GM12878 (cell line): Measurements from ENCODE around the gene GLRA1. TPM values are rescaled to one million over a fixed set of nuclear protein-coding genes. Genes with fewer than 3 reads are reported as not detected.

Experiments used
- ATAC-seq: fragments of 200-7000 bp; cut with Tn5 transposase; 3 replicates; pipeline ENCODE4 v1.9.1; 2020; ENCODE audit warnings: mild to moderate bottlenecking, moderate library complexity
- BruUV-seq: library from RNA; stranded (reverse); fragments of 400-500 nt; replicated peaks from 2 replicates; lab custom pipeline; 2021; lab: Mats Ljungman, UMichigan
- CTCF ChIA-PET: fragments of 300-600 bp; sonication (Branson Sonifier 250); formaldehyde crosslinking; extraction: SDS; loops from one replicate; lab custom pipeline; 2021; ENCODE audit warnings: inconsistent platforms; lab: Yijun Ruan, JAX
- POLR2A ChIA-PET: fragments of 350-600 bp; formaldehyde crosslinking; extraction: SDS; loops from one replicate; lab custom pipeline; 2021; ENCODE audit warnings: inconsistent platforms; lab: Charles Lee
- RAD21 ChIA-PET: fragments of 300-600 bp; sonication (Branson Sonifier 250); formaldehyde crosslinking; loops from one replicate; lab custom pipeline; 2023; ENCODE audit warnings: antibody characterized with exemption; ENCODE audit not compliant: unreplicated experiment; lab: Charles Lee
- SMC1A ChIA-PET: fragments of 300-600 bp; sonication (Branson Sonifier 250); formaldehyde crosslinking; loops from one replicate; lab custom pipeline; 2023; ENCODE audit not compliant: unreplicated experiment, uncharacterized antibody; lab: Charles Lee
- DNase-seq: peaks from one replicate; pipeline ENCODE4 v3.0.0-alpha.2; 2011; ENCODE audit warnings: low read depth, low spot score
- FAIRE-seq: peaks from 3 replicates; lab custom pipeline; 2011; peaks lifted over from hg19 to GRCh38; lab: Jason Lieb, UNC
- H2AFZ ChIP-seq: 2 replicates; pipeline ENCODE4 v1.6.0; 2011; ENCODE audit warnings: low read depth, low read length, control low read depth; ENCODE audit not compliant: control insufficient read depth
- H3K27ac ChIP-seq: 2 replicates; pipeline ENCODE4 v1.5.1; 2011; ENCODE audit warnings: control low read depth; ENCODE audit not compliant: control insufficient read depth, insufficient read depth
- H3K27me3 ChIP-seq, 2 experiments: replicated peaks in 1 of 2; 2 replicates each; pipeline versions ENCODE4 v1.6.0 to v1.6.1; 2011; ENCODE audit warnings: low read length in 1 of 2; ENCODE audit not compliant: control insufficient read depth in 2 of 2, insufficient read depth in 2 of 2
- H3K36me3 ChIP-seq, 2 experiments: 2 replicates each; pipeline ENCODE4 v1.5.1; 2011; ENCODE audit warnings: low read length in 1 of 2; ENCODE audit not compliant: control insufficient read depth in 2 of 2, insufficient read depth in 2 of 2
- H3K4me1 ChIP-seq: 2 replicates; pipeline ENCODE4 v1.6.1; 2011; ENCODE audit warnings: mild to moderate bottlenecking, low read length, moderate library complexity, mixed read lengths; ENCODE audit not compliant: control insufficient read depth, insufficient read depth
- H3K4me2 ChIP-seq: 2 replicates; pipeline ENCODE4 v1.6.0; 2011; ENCODE audit warnings: control low read depth; ENCODE audit not compliant: control insufficient read depth, insufficient read depth
- H3K4me3 ChIP-seq: fragments of 200-600 bp; sonication (generic); 2 replicates; pipeline ENCODE4 v1.5.1; 2016
- H3K79me2 ChIP-seq: 2 replicates; pipeline ENCODE4 v1.6.0; 2011; ENCODE audit warnings: low read length; ENCODE audit not compliant: control insufficient read depth, insufficient read depth
- H3K9ac ChIP-seq: 2 replicates; pipeline ENCODE4 v1.8.0; 2011; ENCODE audit warnings: low read length, control low read depth, mixed read lengths; ENCODE audit not compliant: control insufficient read depth, insufficient read depth
- H3K9me3 ChIP-seq: replicated peaks from 3 replicates; pipeline ENCODE4 v1.5.1; 2011; ENCODE audit warnings: mild to moderate bottlenecking, low read length; ENCODE audit not compliant: control insufficient read depth, insufficient read depth
- H4K20me1 ChIP-seq: 2 replicates; pipeline ENCODE4 v1.6.0; 2011; ENCODE audit not compliant: control insufficient read depth, insufficient read depth
- BACH1 ChIP-seq: fragments of 450-650 bp; IDR thresholded peaks from 2 replicates; pipeline ENCODE4 v1.6.1; 2017; ENCODE audit warnings: mild to moderate bottlenecking, borderline replicate concordance
- BCL3 ChIP-seq: IDR thresholded peaks from 2 replicates; pipeline ENCODE4 v1.6.1; 2011; ENCODE audit warnings: borderline replicate concordance, low read depth, mild to moderate bottlenecking, moderate library complexity, low read length; ENCODE audit not compliant: insufficient read depth, poor library complexity, severe bottlenecking
- CHD2 ChIP-seq: IDR thresholded peaks from 2 replicates; pipeline ENCODE4 v1.6.1; 2011; ENCODE audit warnings: low read depth, low read length, improper control_type of control experiment, borderline replicate concordance
- E2F8 ChIP-seq: fragments of 450-650 bp; IDR thresholded peaks from 2 replicates; pipeline ENCODE4 v1.6.1; 2018; ENCODE audit warnings: mild to moderate bottlenecking, low read depth, moderate library complexity; ENCODE audit not compliant: partially characterized antibody
- EZH2 ChIP-seq: IDR thresholded peaks from 2 replicates; pipeline ENCODE4 v1.6.1; 2012; ENCODE audit warnings: low read depth, mild to moderate bottlenecking, control low read depth, inconsistent platforms, low read length, borderline replicate concordance; ENCODE audit not compliant: control insufficient read depth
- GABPA ChIP-seq: IDR thresholded peaks from 2 replicates; pipeline ENCODE4 v1.6.1; 2014; ENCODE audit warnings: antibody characterized with exemption, low read depth, mild to moderate bottlenecking, inconsistent platforms
- IRF5 ChIP-seq: fragments of 450-650 bp; IDR thresholded peaks from 2 replicates; pipeline ENCODE4 v1.6.1; 2017; ENCODE audit warnings: borderline replicate concordance
- KAT2A ChIP-seq: conservative IDR thresholded peaks from 2 replicates; pipeline ENCODE4 v1.6.1; 2011; ENCODE audit warnings: low read depth, low read length; ENCODE audit not compliant: control insufficient read depth
- NFYA ChIP-seq: IDR thresholded peaks from 2 replicates; pipeline ENCODE4 v1.6.1; 2011; ENCODE audit warnings: low read depth, mild to moderate bottlenecking, low read length, improper control_type of control experiment, borderline replicate concordance
- NKRF ChIP-seq: fragments of 450-650 bp; conservative IDR thresholded peaks from 2 replicates; pipeline ENCODE4 v1.6.1; 2017; ENCODE audit warnings: mild to moderate bottlenecking, moderate library complexity
- NR2C1 ChIP-seq: fragments of 450-650 bp; IDR thresholded peaks from 2 replicates; pipeline ENCODE4 v1.6.1; 2017; ENCODE audit warnings: antibody characterized with exemption, mild to moderate bottlenecking, moderate library complexity
- NR2C2 ChIP-seq: IDR thresholded peaks from 2 replicates; pipeline ENCODE4 v1.6.1; 2011; ENCODE audit warnings: borderline replicate concordance, low read depth; ENCODE audit not compliant: control insufficient read depth, insufficient read length
- NR2F1 ChIP-seq: fragments of 450-650 bp; conservative IDR thresholded peaks from 2 replicates; pipeline ENCODE4 v1.6.1; 2017; ENCODE audit warnings: mild to moderate bottlenecking
- RFX5 ChIP-seq: IDR thresholded peaks from 2 replicates; pipeline ENCODE4 v1.6.1; 2011; ENCODE audit warnings: low read depth, low read length, improper control_type of control experiment
- SREBF2 ChIP-seq: IDR thresholded peaks from 2 replicates; pipeline ENCODE4 v1.6.1; 2012; ENCODE audit warnings: mild to moderate bottlenecking, low read length
- TBL1XR1 ChIP-seq: IDR thresholded peaks from 2 replicates; pipeline ENCODE4 v1.6.1; 2012; ENCODE audit warnings: low read depth, low read length, improper control_type of control experiment
- TCF3 ChIP-seq: IDR thresholded peaks from 2 replicates; pipeline ENCODE4 v1.6.1; 2012; ENCODE audit warnings: low read depth, mild to moderate bottlenecking, low read length, borderline replicate concordance; ENCODE audit not compliant: insufficient read depth
- WGBS: methylation state at CpG from one replicate; pipeline ENCODE4 v1.1.6; 2016; ENCODE audit warnings: low lambda C conversion rate; ENCODE audit not compliant: insufficient replicate concordance, insufficient coverage; ENCODE audit errors: missing lambda C conversion rate; 5-methylcytosine and 5-hydroxymethylcytosine counted together
- in situ Hi-C: fragments of 300-500 bp; cut with MboI; formaldehyde crosslinking; loops from 9 replicates; pipeline ENCODE4 v1.14.3; 2018; ENCODE audit warnings: mixed read lengths
- intact Hi-C: fragments of 100-400 bp; cut with micrococcal nuclease; formaldehyde crosslinking; loops from one replicate; pipeline ENCODE4 v1.14.2; 2022; ENCODE audit not compliant: unreplicated experiment
- polyA plus RNA-seq, 11 experiments: library from polyadenylated mRNA; depleted of rRNA in 4 of 11; unstranded in 6 of 11; stranded (reverse) in 5 of 11; fragments of >200 nt; fragmentation: Nextera tagmentation in 4 of 11; fragmentation: Illumina TruSeq in 1 of 11; extraction: Ambion mirVana in 4 of 11; extraction: Trizol in 1 of 11; gene quantifications; 1 replicate in 1 of 11; 2 replicates in 10 of 11; pipeline versions ENCODE4 v1.2.1 to v1.2.3, GENCODE V29; 2011 to 2016; ENCODE audit warnings: inconsistent platforms in 2 of 11, missing spikeins in 2 of 11, low read depth in 1 of 11
- total RNA-seq, 4 experiments: library from RNA; depleted of rRNA in 3 of 4; stranded (reverse); fragments of >200 nt in 3 of 4; fragmentation: Illumina TruSeq in 1 of 4; extraction: Trizol in 1 of 4; gene quantifications; 2 replicates each; pipeline versions ENCODE4 v1.2.1 to v1.2.3, GENCODE V29; 2013 to 2021

Gene GLRA1
- total and polyA plus RNA-seq, 10 of the 15 experiments (the other 5 are each of a cell fraction or from before 2014, with no cell fraction given) = not detected

- DNase-seq = no peak
- no peak for TF ChIP-seq TBL1XR1
- TF ChIP-seq BACH1 = no peak
- TF ChIP-seq E2F8 = no peak
- TF ChIP-seq CHD2 = no peak
- TF ChIP-seq GABPA = no peak
- no peak for TF ChIP-seq NR2C2
- no peak for TF ChIP-seq EZH2
- no peak for TF ChIP-seq RFX5
- TF ChIP-seq IRF5 = no peak
- no peak for TF ChIP-seq NR2F1
- TF ChIP-seq NR2C1 = no peak
- no peak for TF ChIP-seq BCL3
- TF ChIP-seq NKRF = no peak
- no peak for TF ChIP-seq KAT2A
- no peak for TF ChIP-seq TCF3
- no peak for TF ChIP-seq SREBF2
- TF ChIP-seq NFYA = no peak
- H3K4me2 ChIP-seq = no peak overlapping the region
- H3K4me1 ChIP-seq = no peaks in the 10 kb centered on the region
- ChIA-PET POLR2A (no interaction called here), RAD21 (no interaction called here), CTCF (no interaction called here), SMC1A (no interaction called here)
- FAIRE-seq = no peak
- H3K79me2 ChIP-seq = no peaks in the 10 kb centered on the region
- H3K9ac ChIP-seq = no peak overlapping the region
- H3K36me3 ChIP-seq = no peaks in the 10 kb centered on the region
- no peaks in the 10 kb centered on the region for H3K27me3 ChIP-seq
- no peak overlapping the region for H3K4me3 ChIP-seq
- H2AFZ ChIP-seq = no peak overlapping the region
- intact Hi-C loops (no loop called here), in situ Hi-C loops (no loop called here)
- 36% methylated on average over 3 of the region's 3 CpGs for WGBS
- no peaks in the 10 kb centered on the region for H4K20me1 ChIP-seq
- no peak for ATAC-seq
- no peaks in the 10 kb centered on the region for H3K9me3 ChIP-seq
- BruUV-seq = no TSS peak
- H3K27ac ChIP-seq = no peak overlapping the region
These were observed 53.8 kb downstream of the GLRA1 start for GRCh38 chr5:151870820-151871219.
